GM12873 (cell line): ENCODE measurements around the gene PHOX2A.

Experiments used
- CTCF ChIP-seq: IDR thresholded peaks from 2 replicates; pipeline ENCODE4 v1.5.1; 2012; ENCODE audit warnings: low read depth, mild to moderate bottlenecking, moderate library complexity, low read length, control low read depth; ENCODE audit not compliant: insufficient read depth; ENCODE audit errors: missing control alignments

Gene PHOX2A

GRCh38 chr11:72223615-72224563, 20.1 kb downstream of the PHOX2A start:
- TF ChIP-seq CTCF, result no peak

GRCh38 chr11:72222907-72223614, 20.9 kb downstream of the PHOX2A start:
- TF ChIP-seq CTCF, result no peak

GRCh38 chr11:72222106-72222891, 21.7 kb downstream of the PHOX2A start:
- TF ChIP-seq CTCF, result no peak

GRCh38 chr11:72221386-72222075, 22.4 kb downstream of the PHOX2A start:
- no peak for TF ChIP-seq CTCF

GRCh38 chr11:72220696-72221363, 23.1 kb downstream of the PHOX2A start:
- TF ChIP-seq CTCF, result no peak

GRCh38 chr11:72218251-72218745, 25.7 kb downstream of the PHOX2A start:
- TF ChIP-seq CTCF, result no peak
